ENCODE data around the gene SMAD2. TPM values are rescaled to one million over a fixed set of nuclear protein-coding genes. Genes with fewer than 3 reads are reported as not detected.

SMAD2 gene
- polyA plus RNA-seq, 1 donor (not counting 4 experiments of a cell fraction or from before 2014, with no cell fraction given): 87.1 TPM

DNA sequence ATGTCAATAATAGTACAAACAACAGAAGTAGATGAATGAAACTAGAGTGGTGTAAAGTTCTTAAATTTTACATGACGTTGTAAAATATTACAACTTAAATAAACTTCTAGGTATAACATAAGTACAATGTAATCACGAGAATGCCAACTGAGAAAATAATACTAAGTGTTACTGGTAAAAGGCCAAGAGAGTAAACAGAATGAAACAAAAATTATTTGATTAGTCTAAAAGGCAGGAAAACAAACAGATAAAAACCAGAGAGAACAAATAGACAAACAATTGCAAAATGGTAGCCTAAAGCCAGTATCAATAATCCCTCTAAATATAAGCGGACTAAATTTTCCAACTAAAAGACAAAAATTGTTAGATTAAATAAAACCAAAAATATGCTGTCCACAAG, 71.9 kb downstream of the SMAD2 start:
- Histone ChIP-seq H3K9me1 (ENCODE audit: control insufficient read depth, extremely low read depth, insufficient read depth, low read length) (no peaks in the 10 kb centered on the region), H3K36me3 (ENCODE audit: control insufficient read depth in 2 of 2, extremely low read depth in 1 of 2, insufficient read depth in 2 of 2, low read length in 2 of 2) (peaks cover 0 to 3% of the 10 kb centered on the region in 2 experiments), H3K9ac (ENCODE audit: control insufficient read depth, extremely low read depth, insufficient read depth, low read length) (no peak overlapping the region), H2AFZ (ENCODE audit: control insufficient read depth, low read length) (no peak overlapping the region), H3K79me2 (ENCODE audit: control insufficient read depth, insufficient read depth, low read length) (no peaks in the 10 kb centered on the region), H4K20me1 (ENCODE audit: control insufficient read depth, extremely low read depth, insufficient read depth, low read length) (no peaks in the 10 kb centered on the region), H3K4me1 (ENCODE audit: control insufficient read depth, extremely low read depth, insufficient read depth, low read length) (no peaks in the 10 kb centered on the region), H3K27ac (ENCODE audit: control insufficient read depth, insufficient read depth, low read length) (no peak overlapping the region), H3K9me3 (ENCODE audit: control insufficient read depth, low read depth, low read length) (no peaks in the 10 kb centered on the region), H3K4me3 (ENCODE audit: control insufficient read depth in 2 of 3, extremely low read depth in 1 of 3, insufficient read depth in 2 of 3, low read depth in 1 of 3, low read length in 3 of 3) (no peak overlapping the region), H3K27me3 (ENCODE audit: control insufficient read depth, extremely low read depth, insufficient read depth, low read length) (no peaks in the 10 kb centered on the region), H3K4me2 (ENCODE audit: control insufficient read depth, extremely low read depth, insufficient read depth, low read depth, low read length) (no peak overlapping the region)
- no peak for DNase-seq (ENCODE audit: low read depth, low spot score)
- dilution Hi-C loops (cut with MboI; ENCODE audit: extremely low pct_ligation_motif_present, low sequenced_read_pairs): no loop called here
- no peak for FAIRE-seq
- TF ChIP-seq EZH2 (IDR thresholded peaks at IDR 0.05; ENCODE audit: low read length): no peak
- TF ChIP-seq, protein P1, sequence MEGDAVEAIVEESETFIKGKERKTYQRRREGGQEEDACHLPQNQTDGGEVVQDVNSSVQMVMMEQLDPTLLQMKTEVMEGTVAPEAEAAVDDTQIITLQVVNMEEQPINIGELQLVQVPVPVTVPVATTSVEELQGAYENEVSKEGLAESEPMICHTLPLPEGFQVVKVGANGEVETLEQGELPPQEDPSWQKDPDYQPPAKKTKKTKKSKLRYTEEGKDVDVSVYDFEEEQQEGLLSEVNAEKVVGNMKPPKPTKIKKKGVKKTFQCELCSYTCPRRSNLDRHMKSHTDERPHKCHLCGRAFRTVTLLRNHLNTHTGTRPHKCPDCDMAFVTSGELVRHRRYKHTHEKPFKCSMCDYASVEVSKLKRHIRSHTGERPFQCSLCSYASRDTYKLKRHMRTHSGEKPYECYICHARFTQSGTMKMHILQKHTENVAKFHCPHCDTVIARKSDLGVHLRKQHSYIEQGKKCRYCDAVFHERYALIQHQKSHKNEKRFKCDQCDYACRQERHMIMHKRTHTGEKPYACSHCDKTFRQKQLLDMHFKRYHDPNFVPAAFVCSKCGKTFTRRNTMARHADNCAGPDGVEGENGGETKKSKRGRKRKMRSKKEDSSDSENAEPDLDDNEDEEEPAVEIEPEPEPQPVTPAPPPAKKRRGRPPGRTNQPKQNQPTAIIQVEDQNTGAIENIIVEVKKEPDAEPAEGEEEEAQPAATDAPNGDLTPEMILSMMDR (optimal IDR thresholded peaks at IDR 0.05 in 1 of 3, IDR thresholded peaks at IDR 0.05 in 1 of 3, conservative IDR thresholded peaks at IDR 0.05 in 1 of 3; ENCODE audit: extremely low read depth in 1 of 3, insufficient read depth in 2 of 3, low read length in 3 of 3): no peak

DNA sequence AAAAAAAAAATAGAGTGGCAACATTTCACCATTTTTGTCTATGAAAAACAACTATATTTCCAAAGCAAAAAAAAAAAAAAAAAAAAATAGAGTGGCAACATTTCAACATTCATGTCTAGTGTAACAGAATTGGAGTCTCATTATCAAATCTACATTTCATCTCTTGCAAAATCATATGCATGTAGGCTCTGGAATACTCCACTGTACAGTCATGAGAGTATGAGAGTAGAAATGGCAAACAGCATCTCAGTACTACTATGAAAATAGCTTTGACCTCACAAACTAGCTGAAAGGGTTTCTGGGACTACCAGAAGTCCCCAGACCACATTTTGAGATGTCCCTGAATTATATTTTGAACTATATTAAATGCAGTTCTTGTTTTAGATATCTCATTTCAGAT, 82.8 kb downstream of the SMAD2 start:
- Histone ChIP-seq H2AFZ (ENCODE audit: control insufficient read depth, low read length) (no peak overlapping the region), H3K27me3 (ENCODE audit: control insufficient read depth, extremely low read depth, insufficient read depth, low read length) (no peaks in the 10 kb centered on the region), H3K9me1 (ENCODE audit: control insufficient read depth, extremely low read depth, insufficient read depth, low read length) (no peaks in the 10 kb centered on the region), H3K4me2 (ENCODE audit: control insufficient read depth, extremely low read depth, insufficient read depth, low read depth, low read length) (no peak overlapping the region), H3K9ac (ENCODE audit: control insufficient read depth, extremely low read depth, insufficient read depth, low read length) (no peak overlapping the region), H3K27ac (ENCODE audit: control insufficient read depth, insufficient read depth, low read length) (no peak overlapping the region), H3K4me1 (ENCODE audit: control insufficient read depth, extremely low read depth, insufficient read depth, low read length) (no peaks in the 10 kb centered on the region), H4K20me1 (ENCODE audit: control insufficient read depth, extremely low read depth, insufficient read depth, low read length) (no peaks in the 10 kb centered on the region), H3K4me3 (ENCODE audit: control insufficient read depth in 2 of 3, extremely low read depth in 1 of 3, insufficient read depth in 2 of 3, low read depth in 1 of 3, low read length in 3 of 3) (no peak overlapping the region), H3K9me3 (ENCODE audit: control insufficient read depth, low read depth, low read length) (no peaks in the 10 kb centered on the region), H3K79me2 (ENCODE audit: control insufficient read depth, insufficient read depth, low read length) (no peaks in the 10 kb centered on the region), H3K36me3 (ENCODE audit: control insufficient read depth in 2 of 2, extremely low read depth in 1 of 2, insufficient read depth in 2 of 2, low read length in 2 of 2) (peaks cover 2 to 11% of the 10 kb centered on the region in 2 experiments)
- DNase-seq (ENCODE audit: low read depth, low spot score) (no peak), FAIRE-seq (no peak)
- TF ChIP-seq, protein P1 (optimal IDR thresholded peaks at IDR 0.05 in 1 of 3, IDR thresholded peaks at IDR 0.05 in 1 of 3, conservative IDR thresholded peaks at IDR 0.05 in 1 of 3; ENCODE audit: extremely low read depth in 1 of 3, insufficient read depth in 2 of 3, low read length in 3 of 3): no peak
- no peak for TF ChIP-seq EZH2 (IDR thresholded peaks at IDR 0.05; ENCODE audit: low read length)
- dilution Hi-C loops (cut with MboI; ENCODE audit: extremely low pct_ligation_motif_present, low sequenced_read_pairs): no loop called here
